ENCODE data around the gene VIM. TPM values are rescaled to one million over a fixed set of nuclear protein-coding genes. Genes with fewer than 3 reads are reported as not detected.

VIM gene
- total and polyA plus RNA-seq, 12 donors: 200 to 1,377 (median 723) TPM

DNA sequence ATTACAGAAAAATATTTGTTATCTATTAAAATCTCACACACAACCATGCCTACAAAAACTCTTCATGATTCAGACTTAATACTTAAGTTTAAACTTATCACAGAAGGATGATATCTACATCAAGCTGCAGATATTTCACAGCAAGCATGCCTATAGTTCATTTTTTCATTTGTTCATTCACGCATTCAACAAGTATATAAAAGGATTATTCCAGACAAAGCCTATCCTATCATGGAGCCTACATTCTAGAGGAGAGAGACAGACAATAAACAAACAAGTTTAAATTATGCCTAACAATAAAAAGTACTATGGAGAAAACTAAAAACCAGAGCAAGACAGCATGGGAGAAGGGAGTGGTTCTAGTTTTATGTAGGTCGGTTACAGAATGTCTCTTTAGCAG is 37.4 kb upstream of the VIM start:
- Histone ChIP-seq H3K4me1 (replicated peaks in 1 of 2) (peaks cover 0 to 4% of the 10 kb centered on the region in 2 donors), H3K27ac (no peak overlapping the region), H3K36me3 (replicated peaks in 1 of 2) (no peaks in the 10 kb centered on the region), H3K9me3 (replicated peaks in 1 of 3) (no peaks in the 10 kb centered on the region), H3K4me3 (no peak overlapping the region), H3K27me3 (no peaks in the 10 kb centered on the region)
- no peak for TF ChIP-seq CTCF (IDR thresholded peaks at IDR 0.05)
- intact Hi-C loops (cut with DNase I): loop anchor here in 1 of 2 donors (10.0 kb wide), 1 partner anchor 166 kb away; no protein-coding TSS in a partner anchor
- WGBS, 4 donors: 90 to 95% (median 93%) methylated on average over 2 of the region's 2 CpGs
- no peak for DNase-seq

DNA sequence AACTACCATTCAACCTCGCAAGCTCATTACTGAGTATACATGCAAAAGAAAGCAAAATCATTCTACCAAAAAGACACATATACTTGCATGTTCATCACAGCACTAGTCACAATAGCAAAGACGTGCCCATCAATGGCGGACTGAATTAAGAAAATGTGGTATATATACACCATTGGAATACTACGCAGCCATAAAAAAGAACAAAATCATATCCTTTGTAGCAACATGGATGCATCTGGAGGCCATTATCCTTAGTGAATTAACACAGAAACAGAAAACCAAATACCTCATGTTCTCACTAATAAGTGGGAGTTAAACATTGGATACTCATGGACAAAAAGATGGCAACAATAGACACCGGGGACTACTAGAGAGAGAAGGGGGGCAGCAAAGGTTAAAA is 33.0 kb upstream of the VIM start:
- Histone ChIP-seq H3K27me3 (no peaks in the 10 kb centered on the region), H3K9me3 (replicated peaks in 1 of 3) (no peaks in the 10 kb centered on the region), H3K27ac (no peak overlapping the region), H3K36me3 (replicated peaks in 1 of 2) (no peaks in the 10 kb centered on the region), H3K4me3 (no peak overlapping the region), H3K4me1 (replicated peaks in 1 of 2) (peaks cover 6 to 12% of the 10 kb centered on the region in 2 donors)
- no peak for DNase-seq
- intact Hi-C loops (cut with DNase I): loop anchor here in 1 of 2 donors (10.0 kb wide), 1 partner anchor 170 kb away; no protein-coding TSS in a partner anchor
- TF ChIP-seq POLR2A (IDR thresholded peaks at IDR 0.05): no peak
- TF ChIP-seq CTCF (IDR thresholded peaks at IDR 0.05): no peak
- WGBS, 4 donors: 77 to 97% (median 80%) methylated on average over 4 to 5 of the region's 5 CpGs

GRCh38 chr10:17196045-17196444 is 32.0 kb upstream of the VIM start:
- H3K4me1 ChIP-seq (replicated peaks in 1 of 2): peaks cover 4 to 12% of the 10 kb centered on the region in 2 donors
- intact Hi-C loops (cut with DNase I): loop anchor here in 1 of 2 donors (10.0 kb wide), 1 partner anchor 171 kb away; no protein-coding TSS in a partner anchor
- H3K27me3 ChIP-seq: no peaks in the 10 kb centered on the region
- no peak for DNase-seq
- no peak overlapping the region for H3K27ac ChIP-seq
- H3K9me3 ChIP-seq (replicated peaks in 1 of 3): no peaks in the 10 kb centered on the region
- H3K4me3 ChIP-seq: no peak overlapping the region
- TF ChIP-seq POLR2A (IDR thresholded peaks at IDR 0.05) (no peak), CTCF (IDR thresholded peaks at IDR 0.05) (no peak)
- 73 to 82% (median 74%) methylated on average over 2 of the region's 2 CpGs for WGBS, 4 donors
- H3K36me3 ChIP-seq (replicated peaks in 1 of 2): no peaks in the 10 kb centered on the region

GRCh38 chr10:17196573-17196972 is 31.5 kb upstream of the VIM start:
- peaks cover 4 to 12% of the 10 kb centered on the region in 2 donors for H3K4me1 ChIP-seq (replicated peaks in 1 of 2)
- no peaks in the 10 kb centered on the region for H3K9me3 ChIP-seq (replicated peaks in 1 of 3)
- 68 to 94% (median 83%) methylated on average over 3 of the region's 3 CpGs for WGBS, 4 donors
- intact Hi-C loops (cut with DNase I): loop anchor here in 1 of 2 donors (10.0 kb wide), 1 partner anchor 172 kb away; no protein-coding TSS in a partner anchor
- TF ChIP-seq POLR2A (IDR thresholded peaks at IDR 0.05): no peak
- no peak overlapping the region for H3K4me3 ChIP-seq
- DNase-seq: no peak
- H3K27ac ChIP-seq: no peak overlapping the region
- no peaks in the 10 kb centered on the region for H3K27me3 ChIP-seq
- no peaks in the 10 kb centered on the region for H3K36me3 ChIP-seq (replicated peaks in 1 of 2)

DNA sequence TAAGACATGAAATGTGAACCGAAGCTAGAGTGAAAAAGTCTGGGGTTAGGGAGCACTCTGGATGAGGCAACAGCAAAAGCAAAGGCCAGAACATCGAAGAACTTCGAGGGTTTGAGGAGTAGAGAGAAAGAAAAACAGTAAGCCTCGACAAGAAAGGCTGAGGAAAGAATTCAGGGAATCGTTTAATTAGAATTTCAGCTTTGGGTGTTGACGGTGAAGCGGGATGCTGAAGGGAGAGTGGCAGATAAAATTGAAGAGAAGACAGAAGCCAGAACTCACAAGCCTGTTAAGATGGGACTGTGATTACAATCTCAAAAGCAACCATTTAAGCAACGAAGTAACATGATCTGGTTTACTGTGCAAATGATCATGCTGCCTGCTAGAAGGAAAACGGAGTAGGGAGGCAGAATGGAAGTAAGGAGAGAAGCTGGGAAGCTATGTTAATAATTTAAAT is 28.7 kb upstream of the VIM start:
- no peaks in the 10 kb centered on the region for H3K27me3 ChIP-seq
- H3K4me1 ChIP-seq (replicated peaks in 1 of 2): peaks cover 4 to 12% of the 10 kb centered on the region in 2 donors
- intact Hi-C loops (cut with DNase I): loop anchor here in 1 of 2 donors (10.0 kb wide), 1 partner anchor 175 kb away; no protein-coding TSS in a partner anchor
- TF ChIP-seq CTCF (IDR thresholded peaks at IDR 0.05) (no peak), POLR2A (IDR thresholded peaks at IDR 0.05) (no peak)
- no peaks in the 10 kb centered on the region for H3K36me3 ChIP-seq (replicated peaks in 1 of 2)
- peak overlapping the region in 1 of 4 donors; percentile 73 for H3K4me3 ChIP-seq
- no peak for DNase-seq
- no peaks in the 10 kb centered on the region for H3K9me3 ChIP-seq (replicated peaks in 1 of 3)
- WGBS, 4 donors: 44 to 54% (median 50%) methylated on average over 9 of the region's 9 CpGs
- H3K27ac ChIP-seq: peak overlapping the region in 3 of 5 donors; percentile 71 to 96 (median 90)

All from adrenal gland (tissue), 12 donors.